K562 (cell line): ENCODE results near the gene KCTD8.

Experiments
- BHLHE40 ChIP-seq: IDR thresholded peaks from 2 replicates; pipeline ENCODE4 v1.6.1; 2011; ENCODE audit warnings: low read length, improper control_type of control experiment
- CTCF ChIP-seq, 3 experiments: IDR thresholded peaks in 2 of 3; conservative IDR thresholded peaks in 1 of 3; 2 replicates each; pipeline ENCODE4 v1.5.1; 2011 to 2012; ENCODE audit warnings: low read length in 3 of 3, mild to moderate bottlenecking in 3 of 3, control low read depth in 2 of 3, improper control_type of control experiment in 1 of 3, inconsistent platforms in 1 of 3, low read depth in 1 of 3, mixed read lengths in 1 of 3, moderate library complexity in 1 of 3; ENCODE audit not compliant: insufficient read depth in 2 of 3
- FOXA3 ChIP-seq, 2 experiments: fragments of 450-650 bp in 1 of 2; sonication (generic) in 1 of 2; formaldehyde crosslinking; IDR thresholded peaks in 1 of 2; conservative IDR thresholded peaks in 1 of 2; 2 replicates each; pipeline versions ENCODE4 v1.4.0 to v1.8.0; 2020 to 2022; ENCODE audit warnings: mild to moderate bottlenecking in 2 of 2, missing genetic modification reagents in 1 of 2
- HDAC2 ChIP-seq: fragments of 450-650 bp; IDR thresholded peaks from 2 replicates; pipeline ENCODE4 v1.6.1; 2016; ENCODE audit warnings: mild to moderate bottlenecking
- HMG20A ChIP-seq: fragments of 450-650 bp; formaldehyde crosslinking; conservative IDR thresholded peaks from 2 replicates; pipeline ENCODE4 v1.4.0; 2020; ENCODE audit warnings: mild to moderate bottlenecking, mixed read lengths
- SMARCA4 ChIP-seq: fragments of 450-650 bp; IDR thresholded peaks from 2 replicates; pipeline ENCODE4 v1.6.1; 2016
- SMARCC2 ChIP-seq: fragments of 450-650 bp; IDR thresholded peaks from 2 replicates; pipeline ENCODE4 v1.6.1; 2017; ENCODE audit warnings: antibody characterized with exemption, moderate library complexity, mild to moderate bottlenecking, low read depth
- ZZZ3 ChIP-seq: fragments of 450-650 bp; IDR thresholded peaks from 2 replicates; pipeline ENCODE4 v1.6.1; 2016; ENCODE audit warnings: antibody characterized with exemption, mild to moderate bottlenecking, moderate library complexity

GRCh38 chr4:44237643-44238042, 211.0 kb downstream of the KCTD8 start:
- TF ChIP-seq CTCF (IDR thresholded peaks at IDR 0.05 in 2 of 3, conservative IDR thresholded peaks at IDR 0.05 in 1 of 3; ENCODE audit: insufficient read depth in 2 of 3, low read depth in 1 of 3, low read length in 3 of 3) = no peak
- no peak for TF ChIP-seq SMARCC2
- no peak for TF ChIP-seq HDAC2
- TF ChIP-seq ZZZ3 = no peak
- TF ChIP-seq FOXA3 (CRISPR knock-in tag; conservative IDR thresholded peaks at IDR 0.05 in 1 of 2, IDR thresholded peaks at IDR 0.05 in 1 of 2) = no peak
- TF ChIP-seq BHLHE40 = no peak
- TF ChIP-seq SMARCA4 = no peak
- no peak for TF ChIP-seq HMG20A (CRISPR knock-in tag)
